ENCODE measurements around the gene BCR.

The BCR gene

DNA sequence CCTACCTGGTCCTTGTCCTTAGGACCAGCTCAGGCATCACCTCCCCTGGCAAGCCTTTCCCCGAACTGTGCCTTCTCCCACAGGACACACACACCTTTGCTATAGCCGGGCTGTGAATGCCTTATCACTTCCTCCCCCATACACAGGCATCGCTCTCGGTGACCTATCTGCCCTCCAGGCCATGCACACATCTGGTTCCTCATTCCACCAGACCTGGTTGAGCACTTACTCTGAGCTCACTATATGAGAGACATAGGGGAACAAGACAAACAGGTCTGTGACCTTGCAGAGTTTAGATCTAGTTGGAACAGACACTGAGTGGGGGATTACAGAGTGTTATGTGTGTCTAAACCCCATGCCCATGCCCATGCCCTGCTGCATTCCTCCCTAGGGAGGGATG, 3.1 kb upstream of the BCR start:
- FAIRE-seq, result no peak

DNA sequence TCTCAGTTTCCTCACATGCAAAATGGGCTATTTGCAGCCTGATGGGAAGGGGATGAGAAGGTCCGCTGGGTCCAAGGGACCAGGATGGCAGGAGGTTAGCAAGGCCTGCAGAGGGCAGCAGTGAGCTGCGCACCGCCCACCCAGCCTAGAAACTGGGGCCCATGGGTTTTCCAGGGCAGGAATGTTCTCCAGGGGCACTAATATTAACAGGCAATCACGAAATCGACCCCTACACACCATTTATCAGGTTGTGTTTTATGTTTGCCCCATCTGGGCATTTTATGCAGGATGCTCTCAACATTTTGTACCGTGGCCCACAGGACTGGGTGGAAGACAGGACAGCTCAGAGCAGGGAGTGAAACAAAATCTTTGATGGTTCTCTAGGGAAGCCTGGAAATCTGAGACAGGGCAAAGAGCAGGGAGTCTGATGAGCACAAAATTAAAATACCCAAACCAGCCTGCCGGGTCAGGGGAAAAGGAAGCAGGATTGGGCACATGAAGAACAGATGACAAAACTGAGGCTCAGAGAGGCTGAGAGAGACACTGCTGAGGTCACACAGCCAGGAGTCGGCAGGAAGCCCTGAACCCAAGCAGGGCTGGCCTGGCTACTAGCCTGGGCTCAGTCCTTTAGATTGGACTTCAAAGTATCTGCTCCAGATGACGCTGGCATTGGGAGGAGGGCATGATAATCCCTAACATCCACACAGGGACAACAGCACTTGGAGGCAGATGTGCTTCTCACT, 1.6 kb upstream of the BCR start:
- no peak for FAIRE-seq

DNA sequence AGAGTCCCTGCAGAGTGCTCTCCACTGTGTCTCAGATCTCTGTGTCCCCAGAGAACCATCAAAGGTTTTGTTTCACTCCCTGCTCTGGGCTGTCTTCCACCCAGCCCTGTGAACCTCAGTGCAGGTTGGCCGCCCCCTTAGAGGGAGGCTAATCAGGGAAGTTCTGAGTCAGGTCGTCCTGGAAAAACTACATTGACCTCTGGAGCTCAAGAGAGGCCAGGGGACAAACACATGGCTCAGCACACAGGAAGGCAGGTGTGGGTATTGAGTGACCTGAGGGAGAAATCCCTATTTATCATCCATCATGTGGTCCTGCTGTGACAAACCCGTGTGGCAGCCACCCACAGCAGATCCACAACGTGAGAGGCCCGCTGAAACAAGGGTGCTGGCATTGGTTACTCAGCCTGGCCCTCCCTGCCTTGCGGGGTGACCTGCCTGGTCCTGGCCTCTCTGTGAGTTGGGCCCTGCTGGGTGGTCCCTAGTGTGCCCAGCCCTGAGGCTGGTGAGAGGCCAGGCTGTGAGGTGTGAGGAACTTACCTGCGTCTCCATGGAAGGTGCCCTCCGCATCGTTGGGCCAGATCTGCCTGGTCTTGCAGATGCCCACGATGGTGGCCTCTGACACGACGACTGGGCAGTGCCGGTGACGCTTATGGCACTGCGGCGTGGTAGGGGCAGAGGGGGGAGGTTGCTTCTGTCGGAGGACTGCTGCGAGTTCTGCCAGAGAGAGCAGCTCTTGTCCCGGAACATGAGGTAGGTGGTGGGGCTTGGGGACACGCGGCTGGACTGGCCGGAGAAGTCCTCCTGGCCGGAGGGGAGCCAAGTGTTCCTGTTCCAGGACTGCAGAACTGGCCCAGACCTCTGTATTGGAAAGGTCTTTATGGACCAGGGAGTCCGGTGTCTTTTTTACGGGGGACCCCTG, 669 bp upstream of the BCR start:
- no peak for FAIRE-seq

DNA sequence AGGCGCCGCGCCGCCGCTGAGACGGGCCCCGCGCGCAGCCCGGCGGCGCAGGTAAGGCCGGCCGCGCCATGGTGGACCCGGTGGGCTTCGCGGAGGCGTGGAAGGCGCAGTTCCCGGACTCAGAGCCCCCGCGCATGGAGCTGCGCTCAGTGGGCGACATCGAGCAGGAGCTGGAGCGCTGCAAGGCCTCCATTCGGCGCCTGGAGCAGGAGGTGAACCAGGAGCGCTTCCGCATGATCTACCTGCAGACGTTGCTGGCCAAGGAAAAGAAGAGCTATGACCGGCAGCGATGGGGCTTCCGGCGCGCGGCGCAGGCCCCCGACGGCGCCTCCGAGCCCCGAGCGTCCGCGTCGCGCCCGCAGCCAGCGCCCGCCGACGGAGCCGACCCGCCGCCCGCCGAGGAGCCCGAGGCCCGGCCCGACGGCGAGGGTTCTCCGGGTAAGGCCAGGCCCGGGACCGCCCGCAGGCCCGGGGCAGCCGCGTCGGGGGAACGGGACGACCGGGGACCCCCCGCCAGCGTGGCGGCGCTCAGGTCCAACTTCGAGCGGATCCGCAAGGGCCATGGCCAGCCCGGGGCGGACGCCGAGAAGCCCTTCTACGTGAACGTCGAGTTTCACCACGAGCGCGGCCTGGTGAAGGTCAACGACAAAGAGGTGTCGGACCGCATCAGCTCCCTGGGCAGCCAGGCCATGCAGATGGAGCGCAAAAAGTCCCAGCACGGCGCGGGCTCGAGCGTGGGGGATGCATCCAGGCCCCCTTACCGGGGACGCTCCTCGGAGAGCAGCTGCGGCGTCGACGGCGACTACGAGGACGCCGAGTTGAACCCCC, 798 bp downstream of the BCR start:
- no peak for FAIRE-seq

DNA sequence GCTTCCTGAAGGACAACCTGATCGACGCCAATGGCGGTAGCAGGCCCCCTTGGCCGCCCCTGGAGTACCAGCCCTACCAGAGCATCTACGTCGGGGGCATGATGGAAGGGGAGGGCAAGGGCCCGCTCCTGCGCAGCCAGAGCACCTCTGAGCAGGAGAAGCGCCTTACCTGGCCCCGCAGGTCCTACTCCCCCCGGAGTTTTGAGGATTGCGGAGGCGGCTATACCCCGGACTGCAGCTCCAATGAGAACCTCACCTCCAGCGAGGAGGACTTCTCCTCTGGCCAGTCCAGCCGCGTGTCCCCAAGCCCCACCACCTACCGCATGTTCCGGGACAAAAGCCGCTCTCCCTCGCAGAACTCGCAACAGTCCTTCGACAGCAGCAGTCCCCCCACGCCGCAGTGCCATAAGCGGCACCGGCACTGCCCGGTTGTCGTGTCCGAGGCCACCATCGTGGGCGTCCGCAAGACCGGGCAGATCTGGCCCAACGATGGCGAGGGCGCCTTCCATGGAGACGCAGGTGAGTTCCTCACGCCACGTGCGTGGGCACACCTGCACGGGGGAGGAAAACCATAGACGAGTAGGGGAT, 1.5 kb downstream of the BCR start:
- no peak for FAIRE-seq

DNA sequence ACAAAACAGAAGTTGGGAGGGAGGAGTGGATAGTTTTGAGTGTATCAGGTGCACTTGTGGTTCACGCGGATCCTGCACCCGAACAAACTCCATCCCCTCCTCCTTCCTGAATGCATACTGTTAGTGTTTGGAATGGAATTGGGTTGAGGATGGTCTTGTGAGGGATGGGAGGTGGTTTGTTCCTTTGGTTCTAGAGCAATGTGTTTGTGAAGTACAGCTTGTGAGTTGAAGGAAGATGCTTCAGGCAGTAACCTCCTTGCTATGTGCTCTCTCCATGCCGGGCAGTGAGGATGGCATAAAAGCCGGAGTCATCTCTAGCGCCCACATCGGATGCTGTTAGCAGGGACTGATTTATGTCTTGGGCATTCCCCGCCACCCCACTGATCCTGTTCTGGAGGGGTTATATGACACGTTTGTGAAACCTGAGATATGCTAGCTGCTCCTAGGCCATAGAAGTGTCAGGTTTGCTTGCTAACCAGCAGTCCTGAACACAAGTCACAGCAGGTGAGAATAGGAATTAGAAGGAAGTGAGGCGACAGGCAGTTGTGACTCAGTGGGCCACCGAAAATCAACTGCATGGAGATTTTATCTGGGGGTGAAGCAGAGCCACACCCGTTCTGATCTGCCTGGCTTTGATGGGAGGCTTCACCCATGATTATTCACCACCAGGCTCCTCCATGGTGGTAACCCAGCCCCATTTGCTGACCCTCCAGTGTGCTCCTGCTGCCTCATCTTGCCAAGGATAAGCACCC, 2.2 kb downstream of the BCR start:
- FAIRE-seq, result no peak

DNA sequence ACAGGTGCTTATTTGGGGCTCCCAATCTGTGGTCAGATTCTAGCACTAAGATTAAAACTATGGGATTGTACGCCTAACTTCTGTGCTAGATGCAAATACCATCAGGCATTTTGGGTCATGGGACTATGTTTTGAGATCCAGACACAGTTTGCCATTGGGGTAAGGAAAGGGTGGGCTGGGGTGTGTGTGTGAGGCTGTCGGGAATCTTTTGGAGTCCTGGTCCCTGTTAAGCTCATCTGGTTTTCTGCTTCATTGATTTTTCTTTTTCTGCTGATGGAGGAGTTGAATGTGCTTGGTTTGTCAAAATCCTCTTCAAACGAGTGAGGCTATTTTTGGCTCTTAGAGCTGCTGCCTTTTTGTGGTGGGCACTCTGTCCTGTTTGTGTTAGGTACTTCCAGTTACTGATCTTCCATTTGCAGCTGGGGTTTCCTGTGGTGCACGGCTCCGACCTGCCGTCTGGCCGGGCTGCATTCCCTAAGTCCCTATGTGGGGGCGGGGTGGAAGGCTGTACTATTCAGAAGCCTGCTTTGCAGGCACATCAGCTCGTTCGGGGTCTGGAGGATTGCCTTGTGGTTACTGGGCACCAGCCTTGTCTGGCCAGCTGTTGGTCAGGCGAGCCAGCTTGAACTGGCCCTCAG, 2.9 kb downstream of the BCR start:
- FAIRE-seq, result no peak

DNA sequence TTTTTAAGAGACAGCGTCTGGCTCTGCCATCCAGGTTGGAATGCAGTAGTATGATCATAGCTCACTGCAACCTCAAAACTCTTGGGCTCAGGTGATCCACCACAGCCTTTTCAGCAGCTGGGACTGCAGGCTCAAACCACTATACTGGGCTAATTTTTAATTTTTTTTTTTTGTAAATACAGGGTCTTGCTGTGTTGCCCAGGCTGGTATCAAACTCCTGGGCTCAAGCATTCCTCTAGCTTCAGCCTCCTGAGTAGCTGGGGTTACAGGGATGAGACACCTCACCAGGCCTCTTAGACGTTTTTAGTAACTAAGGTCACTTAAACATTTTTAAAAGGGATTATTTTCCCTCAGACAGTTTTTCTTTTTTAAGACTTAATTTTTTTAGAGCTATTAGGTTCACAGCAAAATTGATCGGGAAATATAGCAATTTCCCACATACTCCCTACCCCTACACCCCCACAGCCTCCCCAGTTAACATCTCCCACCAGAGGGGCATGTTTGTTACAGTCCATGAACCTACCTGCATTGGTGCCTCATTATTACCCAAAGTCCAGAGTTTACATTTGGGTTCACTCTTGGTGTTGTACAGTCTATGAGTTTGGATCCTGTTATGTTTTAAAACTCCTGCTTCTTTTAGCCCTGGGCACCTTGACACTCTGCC, 3.9 kb downstream of the BCR start:
- FAIRE-seq, result no peak

DNA sequence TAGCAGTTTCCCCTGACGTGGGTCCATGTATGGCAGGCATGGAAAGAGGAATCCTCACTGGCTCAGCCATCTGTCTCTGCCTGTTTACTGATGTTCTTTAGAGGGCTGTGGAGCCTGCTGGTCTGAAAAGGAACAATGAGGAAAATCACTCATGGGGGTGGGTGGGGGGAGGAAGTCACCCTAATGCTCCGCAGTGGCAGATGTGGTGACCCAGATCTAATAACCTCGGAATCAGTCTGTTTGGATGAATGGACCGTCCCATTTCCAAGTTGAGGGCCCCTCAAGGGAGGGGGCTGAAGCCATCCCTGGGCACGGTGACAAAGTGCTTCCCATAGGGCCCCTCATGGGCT, 4.4 kb downstream of the BCR start:
- no peak for FAIRE-seq

DNA sequence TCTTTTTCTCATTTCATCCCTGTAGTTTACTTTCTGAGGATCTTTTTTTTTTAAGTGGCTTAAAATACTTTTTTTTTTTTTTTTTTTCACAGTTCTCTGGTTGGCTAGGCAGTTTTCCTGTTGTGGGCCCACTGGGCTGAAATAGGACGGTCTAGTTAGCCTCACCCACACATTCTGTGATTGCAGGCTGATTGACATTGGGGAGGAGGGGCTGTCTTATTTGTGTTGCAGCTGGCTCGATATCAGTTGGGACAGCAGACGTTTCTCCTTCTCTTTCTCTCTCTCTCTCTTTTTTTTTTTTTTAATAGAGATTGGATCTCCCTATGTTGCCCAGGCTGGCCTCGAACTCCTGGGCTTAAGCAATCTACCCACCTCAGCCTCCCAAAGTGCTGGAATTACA, 6.9 kb downstream of the BCR start:
- FAIRE-seq, result no peak

DNA sequence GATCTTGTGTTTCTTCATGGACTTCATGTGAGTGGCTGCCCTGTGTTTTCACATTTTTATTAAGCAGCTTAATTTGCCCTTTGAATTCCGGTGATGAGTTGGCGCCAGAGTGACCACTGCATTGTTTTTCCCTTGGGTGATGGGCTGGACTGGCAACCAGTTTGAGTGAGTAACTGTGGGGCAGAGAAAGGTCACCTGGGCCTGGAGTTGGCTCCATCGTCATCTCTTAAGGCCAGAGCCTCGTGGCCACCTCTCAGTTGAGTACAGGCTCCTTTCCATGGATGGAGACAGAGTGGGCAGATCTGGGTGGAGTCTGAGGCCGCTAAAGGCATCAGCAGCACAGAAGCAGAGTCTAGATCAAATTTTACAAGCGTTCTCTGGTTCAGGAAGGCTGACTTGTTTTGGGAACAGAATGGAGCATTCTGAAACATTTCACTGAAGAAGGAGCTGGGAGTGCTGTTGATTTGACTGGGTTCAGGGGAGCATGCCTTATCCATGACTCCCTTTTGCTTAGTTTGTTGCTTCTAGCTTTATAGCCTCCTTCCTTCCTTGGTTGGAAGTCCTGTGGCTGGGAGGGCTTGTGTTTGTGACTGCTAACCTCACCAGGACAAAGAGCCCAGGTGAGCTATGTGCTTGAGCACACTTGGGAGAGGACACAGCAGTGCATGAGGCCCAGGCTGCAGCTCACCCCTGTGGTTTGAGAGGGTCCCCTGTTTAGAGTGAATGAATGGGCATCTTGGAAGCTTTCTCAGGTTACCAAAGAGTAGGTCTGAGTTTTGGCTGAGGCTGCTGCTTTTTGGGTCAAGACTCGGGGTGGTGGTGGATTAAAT, 7.8 kb downstream of the BCR start:
- FAIRE-seq, result no peak

DNA sequence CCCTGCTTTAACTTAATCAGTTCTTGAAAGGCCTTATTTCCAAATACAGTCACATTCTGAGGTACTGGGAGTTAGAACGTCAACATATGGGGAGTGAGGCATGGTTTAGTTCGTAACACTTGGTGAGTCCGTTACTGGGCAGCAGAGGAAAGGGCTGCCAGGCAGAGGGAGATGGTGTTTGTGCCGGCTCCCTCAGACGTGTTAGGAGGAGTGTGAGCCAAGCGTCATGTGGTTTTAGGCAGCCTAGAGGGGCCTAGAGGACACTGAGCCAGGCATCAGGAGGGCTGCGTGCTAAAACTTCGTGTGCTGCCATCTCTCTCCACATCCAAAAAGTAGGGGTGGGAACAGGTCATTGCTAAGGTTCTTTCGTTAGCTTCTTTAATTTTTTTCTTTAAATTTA, 10.2 kb downstream of the BCR start:
- FAIRE-seq, result no peak

DNA sequence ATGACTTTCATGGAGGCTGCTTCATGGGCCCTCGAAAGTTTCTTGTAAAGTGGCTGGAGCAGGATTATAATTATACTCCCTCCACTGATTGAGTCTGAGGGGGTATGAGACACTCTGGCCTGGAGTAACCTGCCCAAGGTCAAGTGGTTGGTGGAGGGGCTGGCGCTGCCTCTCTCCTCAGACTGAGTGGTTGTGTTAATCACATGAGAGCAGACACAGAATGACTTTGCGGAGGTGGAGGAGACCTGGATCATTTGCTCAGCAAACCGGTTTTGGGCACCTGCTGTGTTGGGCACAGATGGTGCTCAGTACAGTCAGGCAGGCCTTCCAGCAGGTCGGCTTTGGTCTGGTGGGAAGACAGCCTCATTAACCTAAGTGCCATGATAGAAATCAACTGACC, 11.8 kb downstream of the BCR start:
- FAIRE-seq, result no peak

DNA sequence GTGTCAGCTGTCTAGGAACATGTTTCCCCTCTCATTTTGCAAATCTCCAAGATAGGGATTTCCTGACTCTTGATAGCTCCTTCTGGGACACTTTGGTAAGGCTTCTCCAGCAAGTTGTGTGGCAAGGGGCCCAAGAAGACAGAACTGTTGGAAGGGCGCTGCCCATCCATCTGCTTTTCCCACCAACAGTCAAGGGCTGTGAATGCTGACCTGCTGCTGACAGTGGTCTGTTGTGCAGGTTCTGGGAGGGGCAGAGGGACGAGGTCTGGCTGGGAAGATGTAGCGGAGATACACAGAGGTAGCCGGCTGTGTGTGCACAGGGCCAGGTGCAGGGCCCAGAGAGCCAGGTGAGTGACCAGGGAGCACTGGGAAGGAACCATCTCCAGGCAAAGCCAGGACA, 12.2 kb downstream of the BCR start:
- FAIRE-seq, result no peak

DNA sequence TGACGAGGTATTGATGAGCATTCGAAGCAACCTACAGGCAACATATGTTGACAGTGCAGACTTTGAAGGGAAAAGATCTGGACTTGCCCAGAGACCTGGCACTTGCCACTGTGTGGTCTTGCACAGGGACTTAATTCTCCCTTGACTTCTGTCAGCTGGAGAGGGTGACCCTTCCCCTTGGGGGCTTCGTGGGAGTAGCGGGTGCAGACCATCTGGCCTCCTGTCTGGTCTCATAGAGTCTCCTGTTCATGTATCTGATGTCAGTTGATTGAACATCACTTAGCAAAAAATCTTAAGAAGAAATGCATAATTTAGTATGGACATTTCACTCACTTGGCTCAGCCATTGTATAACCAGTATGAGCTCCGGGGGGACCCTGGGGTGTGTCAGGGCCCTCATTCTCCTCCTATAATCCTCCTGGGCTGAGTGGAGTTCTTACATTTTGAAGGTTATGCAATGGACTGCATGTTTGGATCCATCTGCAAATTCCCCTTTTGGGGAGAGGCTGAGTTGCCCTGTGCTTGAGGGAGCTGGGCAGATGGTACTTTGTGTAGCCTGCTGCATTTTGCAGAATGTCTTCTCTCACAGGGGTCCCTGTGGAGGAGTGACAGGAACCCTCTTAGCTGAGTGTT, 13.0 kb downstream of the BCR start:
- FAIRE-seq, result no peak

DNA sequence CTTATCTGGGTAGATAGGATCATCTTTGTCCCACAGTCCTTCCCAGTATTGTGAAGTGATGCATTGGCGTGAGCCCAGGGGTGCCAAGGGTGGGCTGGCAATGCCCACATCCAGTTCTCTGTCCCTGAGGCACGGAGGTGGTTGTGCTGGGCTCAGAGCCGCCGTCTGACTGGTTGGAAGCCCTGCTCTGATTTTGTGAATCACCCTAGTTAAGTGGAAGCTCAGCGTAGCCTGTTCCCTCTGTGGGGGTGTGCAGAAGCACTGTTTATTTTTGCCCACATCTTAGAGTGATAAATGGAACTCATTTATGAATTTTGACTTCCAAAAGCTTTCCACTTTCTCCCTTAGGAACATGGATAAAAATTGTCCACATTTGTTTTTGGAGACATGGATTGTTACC, 13.6 kb downstream of the BCR start:
- FAIRE-seq, result no peak

DNA sequence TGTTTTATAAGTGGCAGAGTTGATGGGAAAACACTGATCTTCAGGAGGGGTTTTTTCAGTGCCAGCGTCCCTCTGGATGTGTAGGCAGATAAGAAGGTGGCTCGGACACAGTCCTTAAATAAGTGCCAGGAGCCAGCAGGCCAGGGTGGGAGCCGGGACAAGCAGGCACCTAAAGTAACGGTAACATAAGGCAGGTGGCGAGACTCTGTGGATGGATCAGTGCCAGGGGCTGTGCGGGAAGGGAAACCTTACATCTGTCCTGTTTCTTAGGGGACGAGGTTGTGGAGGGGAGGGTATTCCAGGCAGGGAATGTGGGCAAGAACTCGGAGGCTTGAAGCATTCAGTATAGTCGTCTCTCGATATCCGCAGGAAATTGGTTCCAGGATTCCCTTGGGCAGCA, 15.9 kb downstream of the BCR start:
- no peak for FAIRE-seq

DNA sequence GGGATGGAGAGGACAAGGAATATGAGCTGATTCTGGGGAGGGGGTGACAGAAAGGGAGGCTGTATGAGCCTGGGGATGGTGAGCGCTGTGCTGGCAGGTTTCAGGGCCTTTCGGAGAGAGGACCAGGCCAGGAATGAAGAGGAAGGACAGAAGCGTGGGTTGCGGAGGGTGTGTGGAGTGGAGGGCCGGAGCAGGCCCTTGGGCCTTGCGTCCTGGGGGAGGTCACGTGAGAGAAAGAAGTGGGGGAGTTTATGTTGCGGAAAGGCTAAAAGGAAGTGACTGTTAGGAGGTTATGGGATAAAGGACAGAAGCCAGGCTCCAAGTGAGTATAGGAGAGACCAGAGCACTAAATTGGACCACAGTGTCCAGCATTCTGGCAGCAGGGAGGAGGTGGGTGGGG, 17.5 kb downstream of the BCR start:
- FAIRE-seq, result no peak

DNA sequence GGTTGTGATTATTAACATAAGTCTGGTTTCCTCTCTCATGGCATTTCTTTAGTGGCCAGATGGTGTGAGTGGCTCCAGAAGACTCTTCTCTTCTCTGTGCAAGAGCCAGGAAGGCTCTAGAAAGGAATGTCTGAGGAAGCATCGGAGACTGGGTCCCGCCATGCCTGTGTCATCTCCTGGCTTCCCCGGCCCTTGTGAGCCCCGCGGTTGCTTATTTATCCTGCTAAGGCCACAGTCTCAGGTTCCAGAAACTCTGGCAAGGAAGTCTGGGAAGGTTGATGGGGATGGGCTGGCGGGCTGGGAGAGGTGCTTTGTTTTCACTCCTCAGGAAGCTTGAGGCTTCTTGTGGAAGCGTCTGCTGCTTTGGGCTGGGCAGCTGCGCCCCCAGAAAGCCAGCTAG, 18.9 kb downstream of the BCR start:
- no peak for FAIRE-seq

DNA sequence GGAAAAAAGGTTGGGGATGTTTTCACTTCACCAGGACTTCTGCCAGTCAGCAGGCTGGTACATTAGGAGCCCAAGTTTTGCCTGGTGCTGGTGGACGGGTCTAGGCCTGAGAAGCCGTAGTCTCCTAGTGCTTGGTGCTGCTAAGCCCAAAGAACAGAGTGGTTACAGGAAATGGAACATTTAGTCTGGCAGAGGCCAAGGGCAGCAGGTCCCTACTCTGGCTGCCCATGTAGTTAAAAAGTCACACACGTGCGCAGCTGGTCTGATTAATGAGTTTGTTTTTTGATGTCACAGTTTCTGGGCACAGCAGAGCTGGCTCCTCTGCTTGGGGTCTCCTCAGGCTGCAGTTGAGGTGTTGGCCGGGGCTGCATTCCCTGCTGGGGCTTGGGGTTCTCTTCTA, 20.6 kb downstream of the BCR start:
- FAIRE-seq, result no peak

Data from G401.6 (cell line).